HG03457 (cell line): Measurements from ENCODE around the gene STAMBPL1.

Source experiments
- ATAC-seq: cut with Tn5 transposase; IDR thresholded peaks from one replicate; pipeline ENCODE4 v1.9.1; 2021; ENCODE audit warnings: moderate number of reproducible peaks; ENCODE audit not compliant: unreplicated experiment

The STAMBPL1 gene

GRCh38 chr10:88949051-88949450 lies 69.0 kb downstream of the STAMBPL1 start:
- ATAC-seq, result no peak

- ATAC-seq, result no peak
Observed at GRCh38 chr10:88949912-88950837, 70.1 kb downstream of the STAMBPL1 start.

- ATAC-seq, result no peak
Observed at GRCh38 chr10:88952647-88953111, 72.6 kb downstream of the STAMBPL1 start, which contains the start of gene ACTA2. Gene ACTA2, minus strand, starts transcription at chr10:88952773. Its CDS starts 3,843 bp downstream, at chr10:88948930.

- ATAC-seq, result no peak
Observed at GRCh38 chr10:88953662-88954061, 73.6 kb downstream of the STAMBPL1 start.

- no peak for ATAC-seq
Observed at GRCh38 chr10:88954458-88955083, 74.5 kb downstream of the STAMBPL1 start.

- no peak for ATAC-seq
Observed at GRCh38 chr10:88957381-88957780, 77.3 kb downstream of the STAMBPL1 start.

GRCh38 chr10:88958721-88959120 lies 78.7 kb downstream of the STAMBPL1 start:
- ATAC-seq, result no peak

GRCh38 chr10:88960802-88961201 lies 80.8 kb downstream of the STAMBPL1 start:
- ATAC-seq, result no peak

- ATAC-seq, result no peak
Observed at GRCh38 chr10:88961266-88961665, 81.2 kb downstream of the STAMBPL1 start.

GRCh38 chr10:88962336-88962735 lies 82.3 kb downstream of the STAMBPL1 start:
- ATAC-seq, result no peak

- no peak for ATAC-seq
Observed at GRCh38 chr10:88963318-88963717, 83.3 kb downstream of the STAMBPL1 start.

GRCh38 chr10:88964360-88964759 lies 84.3 kb downstream of the STAMBPL1 start:
- no peak for ATAC-seq

- ATAC-seq, result no peak
Observed at GRCh38 chr10:88964869-88965415, 84.9 kb downstream of the STAMBPL1 start.

GRCh38 chr10:88966797-88967196 lies 86.8 kb downstream of the STAMBPL1 start:
- ATAC-seq, result no peak

- ATAC-seq, result no peak
Observed at GRCh38 chr10:88968391-88968790, 88.3 kb downstream of the STAMBPL1 start.

GRCh38 chr10:88971221-88972061 lies 91.4 kb downstream of the STAMBPL1 start:
- ATAC-seq, result no peak
